ENCODE data around the gene ZNF117. TPM values are rescaled to one million over a fixed set of nuclear protein-coding genes. Genes with fewer than 3 reads are reported as not detected.
"Not testable (repeated sequence)": the region's sequence is repeated elsewhere in the genome, so short reads cannot be mapped to it uniquely, and the experiment has no call there.

Gene ZNF117
- total RNA-seq, 1 experiment from 2014 or later, result 1.8 TPM

GRCh38 chr7:64997164-64997908 lies 6.5 kb upstream of the ZNF117 start:
- DNase-seq (ENCODE audit: low spot score), result no peak

- DNase-seq (ENCODE audit: low spot score), result no peak
Measured at GRCh38 chr7:64996305-64996704, 5.5 kb upstream of the ZNF117 start.

GRCh38 chr7:64993901-64994300 lies 3.1 kb upstream of the ZNF117 start:
- no peak for DNase-seq (ENCODE audit: low spot score)

- no peak for DNase-seq (ENCODE audit: low spot score)
Measured at GRCh38 chr7:64992971-64993370, 2.1 kb upstream of the ZNF117 start.

GRCh38 chr7:64990216-64990615 lies 620 bp downstream of the ZNF117 start:
- DNase-seq (ENCODE audit: low spot score), result no peak

- no peak for DNase-seq (ENCODE audit: low spot score)
Measured at GRCh38 chr7:64978497-64979203, 12.2 kb downstream of the ZNF117 start.

- no peak for DNase-seq (ENCODE audit: low spot score)
Measured at GRCh38 chr7:64965594-64965993, 25.2 kb downstream of the ZNF117 start.

- no peak for DNase-seq (ENCODE audit: low spot score)
Measured at GRCh38 chr7:64959072-64959747, 31.6 kb downstream of the ZNF117 start.

GRCh38 chr7:64951250-64951848 lies 39.5 kb downstream of the ZNF117 start:
- peak; percentile 60 for DNase-seq (ENCODE audit: low spot score)

GRCh38 chr7:64950673-64951072 lies 40.2 kb downstream of the ZNF117 start:
- not testable (repeated sequence) for DNase-seq (ENCODE audit: low spot score)

- not testable (repeated sequence) for DNase-seq (ENCODE audit: low spot score)
Measured at GRCh38 chr7:64948774-64949173, 42.1 kb downstream of the ZNF117 start.

- no peak for DNase-seq (ENCODE audit: low spot score)
Measured at GRCh38 chr7:64947252-64948000, 43.4 kb downstream of the ZNF117 start.

- no peak for DNase-seq (ENCODE audit: low spot score)
Measured at GRCh38 chr7:64946772-64947171, 44.1 kb downstream of the ZNF117 start.

GRCh38 chr7:64945503-64946175 lies 45.2 kb downstream of the ZNF117 start:
- DNase-seq (ENCODE audit: low spot score), result no peak

- not testable (repeated sequence) for DNase-seq (ENCODE audit: low spot score)
Measured at GRCh38 chr7:64944667-64945502, 46.0 kb downstream of the ZNF117 start.

GRCh38 chr7:64940021-64940420 lies 50.8 kb downstream of the ZNF117 start:
- DNase-seq (ENCODE audit: low spot score), result not testable (repeated sequence)

GRCh38 chr7:64938540-64938939 lies 52.3 kb downstream of the ZNF117 start:
- no peak for DNase-seq (ENCODE audit: low spot score)

GRCh38 chr7:64934478-64934877 lies 56.4 kb downstream of the ZNF117 start:
- DNase-seq (ENCODE audit: low spot score), result no peak

- not testable (repeated sequence) for DNase-seq (ENCODE audit: low spot score)
Measured at GRCh38 chr7:64928252-64929187, 62.3 kb downstream of the ZNF117 start.

Data from H4 (cell line).